Myocyte (in vitro differentiated cells): ENCODE data around the gene CHL1. TPM values are rescaled to one million over a fixed set of nuclear protein-coding genes. Genes with fewer than 3 reads are reported as not detected.

ENCODE experiments used
- DNase-seq: peaks from one replicate; pipeline ENCODE4 v3.0.0-alpha.2; 2012; ENCODE audit warnings: low read depth
- total RNA-seq: library from RNA; depleted of rRNA; stranded (reverse); fragments of >200 nt; gene quantifications from 2 replicates; pipeline ENCODE4 v1.2.3, GENCODE V29; 2014

Gene CHL1
- total RNA-seq, 1 donor from 2014 or later, result not detected

- DNase-seq, result no peak
Observed at GRCh38 chr3:399647-400046, 203.1 kb downstream of the CHL1 start.

GRCh38 chr3:403826-404225 lies 207.3 kb downstream of the CHL1 start:
- DNase-seq, result no peak

GRCh38 chr3:409011-409410 lies 212.4 kb downstream of the CHL1 start:
- DNase-seq, result no peak

- DNase-seq, result no peak
Observed at GRCh38 chr3:411226-411625, 214.7 kb downstream of the CHL1 start.

GRCh38 chr3:414063-414462 lies 217.5 kb downstream of the CHL1 start:
- peak; percentile 10 for DNase-seq

- DNase-seq, result no peak
Observed at GRCh38 chr3:418239-418929, 221.8 kb downstream of the CHL1 start.

- DNase-seq, result no peak
Observed at GRCh38 chr3:420584-420983, 224.0 kb downstream of the CHL1 start.

- DNase-seq, result no peak
Observed at GRCh38 chr3:425079-425478, 228.5 kb downstream of the CHL1 start.

- no peak for DNase-seq
Observed at GRCh38 chr3:426072-426471, 229.5 kb downstream of the CHL1 start.

- DNase-seq, result no peak
Observed at GRCh38 chr3:427128-427527, 230.6 kb downstream of the CHL1 start.

- no peak for DNase-seq
Observed at GRCh38 chr3:430186-430585, 233.6 kb downstream of the CHL1 start.

- DNase-seq, result no peak
Observed at GRCh38 chr3:435161-435560, 238.6 kb downstream of the CHL1 start.

- DNase-seq, result no peak
Observed at GRCh38 chr3:436053-436452, 239.5 kb downstream of the CHL1 start.

- DNase-seq, result no peak
Observed at GRCh38 chr3:440826-441225, 244.3 kb downstream of the CHL1 start.

GRCh38 chr3:445960-446359 lies 249.4 kb downstream of the CHL1 start:
- no peak for DNase-seq

- DNase-seq, result no peak
Observed at GRCh38 chr3:447671-448070, 251.1 kb downstream of the CHL1 start.

GRCh38 chr3:449711-450110 lies 253.1 kb downstream of the CHL1 start:
- no peak for DNase-seq

- no peak for DNase-seq
Observed at GRCh38 chr3:452221-452620, 255.7 kb downstream of the CHL1 start.

GRCh38 chr3:453106-453505 lies 256.5 kb downstream of the CHL1 start:
- no peak for DNase-seq

GRCh38 chr3:454986-455385 lies 258.4 kb downstream of the CHL1 start:
- DNase-seq, result no peak

GRCh38 chr3:458124-458523 lies 261.6 kb downstream of the CHL1 start:
- DNase-seq, result no peak

- DNase-seq, result no peak
Observed at GRCh38 chr3:458653-459310, 262.2 kb downstream of the CHL1 start.
